ENCODE data around the gene TINCR. TPM values are rescaled to one million over a fixed set of nuclear protein-coding genes. Genes with fewer than 3 reads are reported as not detected.
"Not testable (repeated sequence)": the region's sequence is repeated elsewhere in the genome, so short reads cannot be mapped to it uniquely, and the experiment has no call there.

TINCR gene
- total RNA-seq, 1 experiment from 2014 or later: not detected

DNA sequence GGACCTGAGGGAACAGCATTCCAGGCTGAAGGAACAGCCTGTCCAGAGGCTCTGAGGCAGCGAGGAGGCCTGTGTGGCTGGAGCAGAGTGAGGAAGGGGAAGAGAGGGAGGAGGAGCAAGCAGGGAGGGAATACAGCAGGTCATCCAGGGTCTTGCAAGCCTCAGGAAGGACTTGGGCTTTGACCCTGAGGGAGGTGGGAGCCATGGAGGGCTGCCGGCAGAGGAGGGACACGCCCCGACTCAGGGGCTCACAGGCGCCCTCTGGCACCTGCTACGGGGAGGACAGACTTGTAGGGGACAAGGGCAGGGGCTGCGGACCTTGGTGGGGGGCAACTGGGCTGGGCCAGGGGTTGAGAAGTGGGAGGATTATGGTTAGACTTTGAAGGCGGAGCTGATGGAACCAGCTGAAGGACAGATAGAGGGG is 4.7 kb downstream of the TINCR start:
- no peak for DNase-seq (ENCODE audit: low spot score)
- in situ Hi-C loops (cut with HindIII; ENCODE audit: low sequenced_read_pairs): no loop called here

DNA sequence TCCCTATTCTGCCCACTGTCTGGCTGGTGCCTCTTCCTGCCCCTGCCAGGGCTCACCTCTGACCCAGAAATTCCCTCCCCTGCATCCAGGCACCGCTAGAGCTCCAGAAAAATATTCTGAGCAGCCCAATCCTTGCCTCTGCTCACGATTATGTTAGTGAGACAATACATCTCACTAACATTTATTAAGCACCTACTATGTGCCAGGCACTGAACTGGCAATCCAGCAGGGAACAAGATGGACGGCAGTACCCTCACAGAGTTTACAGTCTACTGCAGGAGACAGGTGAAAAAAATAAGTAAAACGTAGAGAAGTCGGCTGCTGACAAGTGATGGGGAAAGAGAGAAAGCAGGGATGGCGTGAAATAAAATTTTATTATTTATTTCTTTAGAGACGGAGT is 5.5 kb downstream of the TINCR start:
- DNase-seq (ENCODE audit: low spot score): no peak
- in situ Hi-C loops (cut with HindIII; ENCODE audit: low sequenced_read_pairs): no loop called here

DNA sequence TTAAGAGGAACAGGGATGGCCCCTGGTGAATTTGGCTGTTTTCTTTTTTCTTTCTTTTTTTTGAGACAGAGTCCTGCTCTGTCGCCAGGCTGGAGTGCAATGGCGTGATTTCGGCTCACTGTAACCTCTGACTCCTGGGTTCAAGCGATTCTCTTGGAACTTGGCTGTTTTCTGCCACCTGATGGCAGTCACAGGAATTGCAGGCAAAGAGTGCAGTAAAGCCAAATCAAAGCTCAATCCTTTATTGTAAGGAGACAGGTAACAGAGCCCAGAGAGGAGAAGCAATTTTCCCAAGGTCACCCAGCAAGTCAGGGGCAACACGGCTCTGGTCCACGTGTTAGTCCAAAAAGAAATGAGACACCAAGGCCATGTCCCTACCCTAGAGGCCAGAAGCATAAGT is 6.2 kb downstream of the TINCR start:
- in situ Hi-C loops (cut with HindIII; ENCODE audit: low sequenced_read_pairs): no loop called here
- no peak for DNase-seq (ENCODE audit: low spot score)

DNA sequence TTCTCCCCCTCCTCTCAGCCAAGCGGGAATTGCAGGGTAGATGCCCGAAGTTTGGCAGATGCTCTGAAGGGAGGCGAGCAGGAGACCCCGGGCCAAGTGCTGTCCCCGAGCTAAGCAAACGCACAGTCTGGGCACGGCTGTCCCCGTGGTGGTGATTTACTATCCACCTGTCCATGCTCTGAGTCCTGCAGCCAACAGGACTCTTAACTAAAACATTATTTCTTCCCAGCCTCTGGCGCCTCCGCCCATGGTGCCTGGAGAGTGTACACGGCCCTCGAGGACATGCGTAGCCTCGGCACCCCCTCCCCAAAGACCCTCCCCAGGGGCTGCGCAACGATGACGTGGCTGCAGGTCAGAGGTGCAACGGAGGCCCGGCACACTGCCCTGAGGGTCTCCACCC is 7.6 kb downstream of the TINCR start:
- in situ Hi-C loops (cut with HindIII; ENCODE audit: low sequenced_read_pairs): no loop called here
- no peak for DNase-seq (ENCODE audit: low spot score)

DNA sequence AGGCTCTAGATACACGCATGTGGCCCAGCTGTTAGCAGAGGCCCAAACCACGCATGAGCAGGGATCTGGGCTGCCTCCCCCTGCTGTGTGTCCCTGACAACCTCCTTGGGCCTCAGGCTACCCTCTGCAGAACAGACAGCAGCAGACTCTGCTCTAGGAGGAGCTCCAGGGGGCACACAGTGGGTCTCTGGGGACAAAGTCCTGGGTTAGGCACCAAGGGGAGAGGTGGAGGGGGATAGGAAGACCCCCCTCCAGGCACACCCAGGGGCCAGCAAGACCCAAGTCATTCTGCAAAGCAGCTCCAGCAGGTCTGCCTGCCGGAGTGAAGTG is 8.0 kb downstream of the TINCR start:
- in situ Hi-C loops (cut with HindIII; ENCODE audit: low sequenced_read_pairs): no loop called here
- no peak for DNase-seq (ENCODE audit: low spot score)

DNA sequence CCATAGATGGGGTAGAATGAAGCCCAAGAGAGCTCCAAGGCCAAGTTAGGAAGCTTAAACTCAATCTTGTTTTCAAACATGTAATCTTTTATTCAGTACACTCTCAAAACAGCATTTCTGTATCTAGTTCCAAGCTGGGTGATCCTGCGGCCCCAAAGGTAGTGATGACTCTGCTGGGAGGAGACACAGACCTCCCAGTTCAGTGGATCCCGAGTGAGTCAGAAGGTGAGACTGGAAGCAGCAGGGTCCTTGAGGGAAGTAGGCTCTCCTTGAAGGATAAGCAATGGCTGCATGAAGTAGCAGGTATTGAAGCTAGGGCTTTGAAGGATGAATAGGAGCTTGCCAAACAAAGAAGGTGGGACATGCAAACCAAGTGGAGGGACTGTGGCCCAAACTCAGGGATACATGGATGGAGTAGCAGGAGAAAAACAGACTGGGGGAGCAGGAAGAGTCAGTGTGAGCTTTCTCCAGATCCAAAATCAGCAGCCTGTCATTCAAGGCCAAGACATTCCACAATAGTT is 9.6 kb downstream of the TINCR start:
- in situ Hi-C loops (cut with HindIII; ENCODE audit: low sequenced_read_pairs): no loop called here
- DNase-seq (ENCODE audit: low spot score): no peak

DNA sequence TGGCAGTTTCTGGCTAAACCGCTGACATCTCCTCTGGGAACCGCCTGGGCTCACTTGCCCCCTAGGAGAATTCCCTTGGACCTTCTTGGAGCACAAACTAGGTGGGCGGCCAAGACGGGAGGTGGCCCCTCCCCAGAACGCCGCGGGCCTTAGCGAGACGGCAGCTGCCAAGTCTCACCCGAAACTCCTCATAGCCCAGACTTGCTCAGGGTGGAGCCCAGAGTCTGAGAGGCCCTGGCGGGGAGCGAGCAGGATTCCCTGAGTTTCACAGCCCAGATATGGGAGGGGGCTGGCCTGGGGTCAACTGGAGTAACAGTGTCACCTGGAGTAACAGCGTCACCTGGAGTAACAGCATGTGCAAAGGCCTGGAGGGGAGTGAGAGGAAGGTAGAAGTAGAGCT is 10.1 kb downstream of the TINCR start:
- no peak for DNase-seq (ENCODE audit: low spot score)
- in situ Hi-C loops (cut with HindIII; ENCODE audit: low sequenced_read_pairs): no loop called here

DNA sequence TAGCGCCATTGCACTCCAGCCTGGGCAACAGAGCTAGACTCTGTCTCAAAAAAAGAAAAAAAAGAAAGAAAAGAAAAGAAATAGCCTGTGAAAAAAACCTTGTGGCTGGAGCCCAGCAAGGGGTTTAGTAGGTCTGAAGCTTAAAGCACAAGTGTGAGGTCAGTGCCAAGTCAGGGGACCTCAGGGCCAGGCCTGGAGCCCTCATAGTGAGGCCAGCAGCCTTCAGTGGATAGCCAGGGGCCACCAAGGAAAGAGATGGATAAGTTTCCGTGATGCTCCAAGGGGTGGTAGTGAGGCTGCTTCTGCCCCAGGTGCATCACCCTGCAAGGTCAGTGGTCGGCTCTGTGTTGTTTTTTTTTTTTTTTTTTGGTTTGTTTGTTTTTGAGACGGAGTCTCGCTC is 12.9 kb downstream of the TINCR start:
- in situ Hi-C loops (cut with HindIII; ENCODE audit: low sequenced_read_pairs): no loop called here
- no peak for DNase-seq (ENCODE audit: low spot score)

DNA sequence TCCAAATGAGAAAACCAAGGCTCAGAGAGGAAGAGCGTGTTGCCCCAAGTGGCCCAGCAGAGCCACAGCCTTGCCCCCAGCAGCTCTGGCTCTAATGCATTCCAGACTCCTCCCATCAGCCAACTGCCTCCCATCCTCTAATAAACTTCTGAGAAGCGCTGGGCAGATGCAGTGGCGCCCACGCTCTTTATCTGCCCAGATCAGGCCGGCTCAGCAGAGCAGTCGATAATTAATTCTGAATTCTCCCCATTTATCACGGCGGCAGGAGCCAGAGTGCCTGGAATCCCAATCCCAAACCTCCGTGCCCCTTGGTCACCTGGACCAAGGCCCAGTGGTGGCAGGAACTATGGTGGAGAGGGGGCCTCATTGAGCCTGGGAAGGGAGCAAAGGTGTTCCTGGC is 13.9 kb downstream of the TINCR start:
- in situ Hi-C loops (cut with HindIII; ENCODE audit: low sequenced_read_pairs): no loop called here
- DNase-seq (ENCODE audit: low spot score): no peak

DNA sequence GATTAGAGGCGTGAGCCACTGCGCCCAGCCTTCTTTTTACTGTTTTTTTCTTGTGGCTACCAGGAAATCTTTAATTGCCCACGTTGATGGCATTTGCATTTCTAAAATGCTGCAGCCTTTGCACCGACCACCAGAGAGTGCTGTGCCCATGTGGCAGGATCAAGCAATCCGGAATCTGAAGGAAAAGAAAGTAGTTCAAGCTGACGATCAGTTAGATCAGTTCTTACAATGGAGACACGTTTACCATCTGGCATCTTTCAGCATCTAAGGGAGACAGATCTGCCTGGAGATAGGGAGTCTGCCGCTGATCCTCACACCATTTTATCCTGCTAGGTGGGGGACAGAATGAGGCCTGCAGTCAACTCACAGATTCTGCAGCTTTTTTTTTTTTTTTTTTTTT is 19.9 kb downstream of the TINCR start:
- in situ Hi-C loops (cut with HindIII; ENCODE audit: low sequenced_read_pairs): no loop called here
- DNase-seq (ENCODE audit: low spot score): peak; percentile 22

DNA sequence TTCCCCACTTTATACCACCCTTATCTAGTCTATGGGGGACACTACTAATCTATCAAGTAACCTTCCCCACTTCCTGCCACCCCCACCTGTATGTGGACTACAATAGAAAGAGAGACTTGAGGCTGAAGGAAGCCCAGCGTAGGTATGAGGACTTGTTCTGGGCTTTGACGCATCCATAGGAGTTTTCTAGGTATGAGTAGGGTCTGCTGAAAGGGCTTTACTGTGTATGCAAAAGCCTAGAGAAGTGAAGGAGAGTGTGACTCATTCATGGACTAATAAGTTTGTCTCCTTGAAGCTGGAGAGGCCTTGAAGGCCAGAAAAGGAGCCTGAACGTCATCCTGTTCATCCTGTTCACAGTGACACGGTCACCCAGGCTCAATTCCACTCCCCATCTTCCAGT is 21.8 kb downstream of the TINCR start:
- DNase-seq (ENCODE audit: low spot score): no peak
- in situ Hi-C loops (cut with HindIII; ENCODE audit: low sequenced_read_pairs): no loop called here

DNA sequence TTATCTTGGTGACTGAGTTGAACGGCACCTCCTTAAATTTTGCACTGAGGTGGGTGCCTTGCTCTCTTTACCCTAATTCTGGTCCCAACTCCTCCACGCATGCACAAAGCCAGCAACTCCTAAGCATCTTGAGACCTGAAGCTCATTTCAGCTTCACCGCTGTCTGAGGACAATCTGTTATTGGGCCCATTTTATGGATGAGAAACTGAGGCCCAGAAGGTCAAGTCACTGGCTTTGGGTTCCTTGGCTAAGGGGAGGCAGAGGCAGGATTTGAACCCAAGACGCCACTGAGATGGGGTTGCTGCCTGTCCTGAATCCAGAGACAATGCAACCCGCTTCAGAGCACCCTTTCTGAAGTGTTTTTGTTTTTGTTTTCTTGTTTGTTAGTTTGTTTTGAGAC is 22.7 kb downstream of the TINCR start:
- DNase-seq (ENCODE audit: low spot score): no peak
- in situ Hi-C loops (cut with HindIII; ENCODE audit: low sequenced_read_pairs): no loop called here

DNA sequence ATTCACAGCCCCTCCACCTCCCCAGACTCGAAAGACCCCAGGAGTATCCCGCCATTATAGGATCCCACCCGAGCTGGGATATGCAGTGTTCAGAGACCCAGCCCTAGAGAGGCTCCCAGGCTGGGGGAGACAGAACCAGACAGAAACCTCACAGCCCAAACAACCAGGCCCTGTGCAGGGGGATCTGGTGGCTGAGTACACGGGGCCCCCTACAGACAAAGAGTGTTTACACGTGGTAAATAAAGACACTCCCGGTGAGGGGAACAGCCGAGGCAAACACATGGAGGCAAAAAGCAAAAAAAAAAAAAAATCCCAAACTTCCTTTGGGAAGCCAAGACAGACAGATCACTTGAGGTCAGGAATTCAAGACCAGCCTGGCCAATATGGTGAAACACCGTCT is 25.1 kb downstream of the TINCR start:
- in situ Hi-C loops (cut with HindIII; ENCODE audit: low sequenced_read_pairs): no loop called here

DNA sequence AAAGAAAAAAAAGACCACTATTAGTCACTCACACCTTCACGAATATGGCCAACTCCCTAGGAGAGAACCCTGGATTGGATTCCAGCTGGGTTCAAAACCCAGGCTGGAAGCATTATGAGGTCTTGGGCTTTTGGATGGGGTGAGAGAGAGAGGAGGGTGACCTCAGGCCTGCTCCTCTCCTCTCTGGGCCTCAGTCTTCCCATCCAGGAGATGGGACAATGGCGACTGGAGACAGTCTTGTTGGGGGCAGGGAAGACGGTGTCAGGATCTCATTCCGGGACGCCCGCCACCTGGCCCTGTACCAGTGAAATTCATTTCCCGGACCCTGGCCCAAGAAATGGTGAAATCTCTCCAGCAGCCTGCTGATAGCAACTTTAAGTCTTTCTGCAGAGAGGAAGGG is 26.3 kb downstream of the TINCR start:
- in situ Hi-C loops (cut with HindIII; ENCODE audit: low sequenced_read_pairs): no loop called here
- DNase-seq (ENCODE audit: low spot score): no peak

More for the DNA sequence above, 25.1 kb downstream of the TINCR start:
- DNase-seq (ENCODE audit: low spot score): no peak

DNA sequence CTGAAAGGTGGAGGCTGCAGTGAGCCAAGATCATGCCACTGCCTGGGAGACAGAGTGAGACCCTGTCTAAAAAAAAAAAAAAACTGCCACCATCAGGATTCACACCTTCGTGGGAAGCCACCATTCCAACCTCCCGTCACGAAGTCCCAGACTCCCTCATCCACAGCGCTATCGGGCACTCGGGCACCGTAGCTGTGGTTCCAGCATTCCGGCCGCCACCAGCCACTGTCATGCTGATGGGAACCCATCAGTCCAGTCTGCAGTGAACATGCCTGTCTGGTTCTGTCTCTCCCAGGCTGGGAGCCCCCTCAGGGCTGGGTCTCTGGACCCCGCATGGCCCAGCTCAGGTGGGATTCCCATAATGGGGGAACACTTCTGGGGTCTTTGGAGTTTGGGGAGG is 27.5 kb downstream of the TINCR start:
- DNase-seq (ENCODE audit: low spot score): no peak
- in situ Hi-C loops (cut with HindIII; ENCODE audit: low sequenced_read_pairs): no loop called here

DNA sequence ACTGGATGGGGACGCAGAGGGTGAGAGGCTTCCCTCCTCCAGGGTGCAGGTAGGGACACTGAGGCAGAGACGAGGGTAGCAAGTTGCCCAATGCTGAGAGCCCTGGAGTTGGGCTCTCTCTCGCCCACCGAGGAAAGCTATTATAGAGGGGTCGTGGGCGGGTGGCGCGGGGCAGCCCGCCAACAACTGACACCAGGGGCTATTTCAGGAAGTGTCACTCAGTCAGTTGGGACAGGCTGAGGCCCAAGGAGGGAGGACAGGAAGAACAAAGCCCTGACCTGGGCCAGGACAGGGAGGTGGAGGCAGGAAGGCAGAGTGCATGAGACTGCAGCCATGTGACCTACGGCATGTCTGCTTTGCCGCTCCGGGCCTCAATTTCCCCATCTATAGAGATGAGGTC is 29.9 kb downstream of the TINCR start:
- DNase-seq (ENCODE audit: low spot score): no peak
- in situ Hi-C loops (cut with HindIII; ENCODE audit: low sequenced_read_pairs): no loop called here

DNA sequence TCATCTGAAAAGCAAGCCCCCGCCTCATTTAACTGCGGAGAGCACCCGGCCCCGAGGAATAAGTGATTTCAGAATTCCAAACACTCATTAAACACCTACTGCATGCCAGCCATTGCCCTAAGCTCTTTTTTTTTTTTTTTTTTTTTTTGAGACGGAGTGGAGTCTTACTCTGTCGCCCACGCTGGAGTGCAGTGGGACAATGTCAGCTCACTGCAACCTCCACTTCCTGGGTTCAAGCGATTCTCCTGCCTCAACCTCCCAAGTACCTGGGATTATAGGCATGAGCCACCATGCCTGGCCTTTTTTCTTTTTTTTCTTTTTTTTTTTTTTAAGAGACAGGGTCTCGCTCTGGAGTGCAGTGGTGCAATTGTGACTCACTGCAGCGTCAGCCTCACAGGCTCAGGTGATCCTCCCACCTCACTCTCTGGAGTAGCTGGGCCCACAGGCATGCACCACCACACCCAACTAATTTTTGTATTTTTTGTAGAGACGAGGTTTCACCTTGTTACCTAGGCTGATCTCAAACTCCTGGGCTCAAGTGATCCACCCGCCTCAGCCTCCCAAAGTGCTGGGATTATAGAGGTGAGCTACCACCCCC is 30.7 kb downstream of the TINCR start:
- DNase-seq (ENCODE audit: low spot score); in situ Hi-C loops (cut with HindIII; ENCODE audit: low sequenced_read_pairs): not testable (repeated sequence)

DNA sequence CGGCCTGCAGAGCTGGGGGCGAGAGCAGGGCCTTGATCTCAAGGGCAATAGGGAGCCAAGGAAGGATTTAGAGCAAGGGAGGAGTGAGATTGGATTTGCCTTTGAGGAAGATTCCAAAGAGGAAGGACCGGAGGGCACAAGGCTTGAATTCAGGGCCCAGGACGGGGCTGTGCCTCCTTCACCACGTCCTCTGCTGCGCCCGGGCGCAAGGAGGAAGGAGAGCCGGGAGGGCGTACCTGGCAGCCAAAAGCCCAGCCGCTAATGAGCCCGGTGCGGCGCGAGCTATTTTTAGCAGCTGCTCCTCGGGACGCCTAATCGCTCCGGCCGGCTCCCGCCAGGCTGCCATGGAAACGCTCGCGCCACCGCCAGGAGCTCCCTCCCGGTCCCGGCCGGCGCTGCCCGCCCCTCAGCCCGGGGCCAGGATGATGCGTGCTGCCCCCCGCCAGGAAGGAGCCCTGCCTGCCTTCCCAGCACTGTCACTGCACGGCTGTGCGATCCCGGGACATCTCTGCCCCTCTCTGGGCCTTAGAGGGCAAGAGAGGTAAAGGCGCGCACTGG is 31.3 kb downstream of the TINCR start:
- peak; percentile 72 for DNase-seq (ENCODE audit: low spot score)
- in situ Hi-C loops (cut with HindIII; ENCODE audit: low sequenced_read_pairs): no loop called here

DNA sequence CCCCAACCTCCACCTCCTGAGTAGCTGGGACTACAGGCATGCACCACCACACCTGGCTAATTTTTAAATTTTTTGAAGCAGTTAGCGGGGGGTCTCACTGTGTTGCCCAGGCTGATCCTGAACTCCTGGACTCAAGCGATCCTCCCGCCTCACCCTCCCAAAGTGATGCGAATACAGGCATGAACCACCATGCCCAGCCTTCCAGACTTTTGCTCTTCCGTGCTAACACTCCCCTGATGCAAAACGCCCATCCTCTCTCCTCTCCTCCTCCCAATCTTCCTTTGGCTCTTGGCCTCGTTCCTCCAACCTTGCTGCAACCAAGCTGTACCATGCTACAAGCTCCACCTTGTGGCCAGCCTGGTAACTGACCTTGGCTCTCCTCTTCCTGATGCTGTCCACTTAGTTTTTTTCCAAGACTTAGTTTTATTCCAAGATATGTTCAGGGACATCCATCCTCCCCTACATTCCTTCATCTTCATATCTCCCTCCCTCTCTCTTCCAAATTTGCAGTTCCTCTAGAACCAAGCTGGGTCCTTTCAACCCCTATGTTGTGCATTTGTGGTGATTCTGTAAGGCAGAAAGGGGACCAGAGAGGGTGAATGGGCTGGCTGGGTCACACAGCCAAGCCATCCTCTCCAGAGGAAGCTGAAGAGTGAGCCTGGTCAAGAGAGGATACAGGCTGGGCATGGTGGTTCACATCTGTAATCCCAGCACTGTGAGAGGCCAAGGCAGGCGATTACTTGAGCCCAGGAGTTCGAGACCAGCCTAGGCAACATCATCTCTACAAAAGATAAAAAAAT is 32.8 kb downstream of the TINCR start:
- no peak for DNase-seq (ENCODE audit: low spot score)
- in situ Hi-C loops (cut with HindIII; ENCODE audit: low sequenced_read_pairs): no loop called here

DNA sequence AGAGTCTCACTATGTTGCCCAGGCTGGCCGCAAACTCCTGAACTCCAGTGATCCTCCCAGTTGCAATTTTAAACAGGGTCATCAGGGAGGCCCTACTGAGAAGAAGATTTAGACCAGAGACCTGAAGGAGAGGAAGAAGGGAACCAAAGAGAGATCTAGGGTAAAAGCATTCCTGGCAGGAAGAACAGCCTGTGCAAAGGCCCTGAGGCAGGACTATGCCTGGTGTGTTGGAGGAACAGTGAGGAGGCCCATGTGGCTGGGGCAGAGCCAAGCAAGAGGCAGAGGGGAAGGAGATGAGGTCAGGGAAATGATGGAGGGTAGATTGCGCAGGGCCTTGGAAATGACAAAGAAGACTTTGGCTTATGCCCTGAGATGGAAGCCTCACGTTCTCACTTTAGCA is 34.5 kb downstream of the TINCR start:
- no peak for DNase-seq (ENCODE audit: low spot score)
- in situ Hi-C loops (cut with HindIII; ENCODE audit: low sequenced_read_pairs): no loop called here

DNA sequence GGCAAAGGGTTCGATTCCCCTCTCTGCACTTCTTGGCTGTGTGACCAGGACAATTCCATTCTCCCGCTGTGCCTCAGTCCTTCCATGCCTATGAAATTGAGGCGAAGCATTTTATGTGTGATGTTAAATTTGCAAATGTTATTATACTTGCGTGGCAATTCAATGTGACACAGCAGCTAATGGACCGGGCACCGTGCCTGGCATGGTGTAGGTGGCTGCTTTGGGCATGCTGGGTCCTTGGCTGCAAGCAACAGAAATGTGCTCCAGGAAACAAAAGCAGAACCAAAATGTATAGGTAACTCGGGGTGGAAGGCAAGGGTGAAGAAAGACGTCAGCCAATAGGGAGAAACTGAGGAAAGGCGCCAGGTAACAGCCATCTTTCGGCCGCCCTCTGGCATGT is 37.1 kb downstream of the TINCR start:
- in situ Hi-C loops (cut with HindIII; ENCODE audit: low sequenced_read_pairs): no loop called here
- DNase-seq (ENCODE audit: low spot score): no peak
